Pancreas (tissue), 10 donors: ENCODE measurements around the gene NEGR1. TPM values are rescaled to one million over a fixed set of nuclear protein-coding genes. Genes with fewer than 3 reads are reported as not detected.

ENCODE experiments used
- ATAC-seq, 4 donors: fragments of 200-7000 bp; cut with Tn5 transposase; one replicate each; pipeline versions ENCODE4 v1.8.0 to v1.9.1; 2020; ENCODE audit warnings: mild to moderate bottlenecking in 4 of 4, moderate library complexity in 4 of 4
- DNase-seq, 6 donors: peaks; one replicate each; pipeline ENCODE4 v3.0.0-alpha.2; 2020
- FAIRE-seq: peaks from 2 replicates; lab custom pipeline; 2012; peaks lifted over from hg19 to GRCh38; lab: Jason Lieb, UNC
- H3K27ac ChIP-seq, 4 donors: fragments of 200-600 bp; sonication (generic); 1 replicate in 3 of 4; 2 replicates in 1 of 4; pipeline versions ENCODE4 v1.5.0 to v1.8.0; 2020
- H3K27me3 ChIP-seq, 4 donors: fragments of 200-600 bp; one replicate each; pipeline ENCODE4 v1.8.0; 2021
- H3K36me3 ChIP-seq, 3 donors: fragments of 200-600 bp; sonication (generic) in 1 of 3; one replicate each; pipeline versions ENCODE4 v1.5.0 to v1.8.0; 2020 to 2021
- H3K4me1 ChIP-seq, 3 donors: fragments of 200-600 bp; one replicate each; pipeline ENCODE4 v1.8.0; 2021
- H3K4me3 ChIP-seq, 4 donors: fragments of 200-600 bp; sonication (generic) in 2 of 4; one replicate each; pipeline versions ENCODE4 v1.5.0 to v1.8.0; 2020 to 2021
- H3K9me3 ChIP-seq, 4 donors: fragments of 200-600 bp; one replicate each; pipeline ENCODE4 v1.8.0; 2021
- WGBS, 2 donors: extraction: QIAGEN DNeasy Blood & Tissue Kit; methylation state at CpG; one replicate each; pipeline ENCODE4 v1.1.7; 2013; 5-methylcytosine and 5-hydroxymethylcytosine counted together
- intact Hi-C, 3 donors: fragments of 100-400 bp; cut with DNase I; formaldehyde crosslinking; loops; one replicate each; pipeline versions ENCODE4 v1.11.1 to v1.14.2; 2022
- polyA plus RNA-seq, 2 donors: library from polyadenylated mRNA; stranded (reverse); fragments of 200-250 nt; gene quantifications; one replicate each; pipeline ENCODE4 v1.2.3, GENCODE V29; 2013
- total RNA-seq, 6 donors: library from RNA; stranded (reverse); fragmentation: NEBNext Ultra II Directional in 4 of 6; extraction: Animal tissue kit (Norgen Biotek cat#: 25700) in 4 of 6; gene quantifications; one replicate each; pipeline versions ENCODE4 v1.2.1 to v1.2.4, GENCODE V29; 2021 to 2023
- TF ChIP-seq, protein P1 (sequence below), 4 donors: fragments of 200-600 bp; sonication (generic) in 3 of 4; IDR thresholded peaks; one replicate each; pipeline versions ENCODE4 v1.5.0 to v1.8.0; 2021; ENCODE audit warnings: antibody characterized with exemption in 4 of 4
- donor health status: healthy with polysubstance abuse.
- donor health status: DM: no; HTN: no; CAD: no; lungs with moderate emphysema.
- donor health status: DM: no; HTN: no; CAD: no.
- donor health status: control.
- donor health status: control.
- donor health status: Bipolar disorder and iron deficiency.
- donor health status: DM: yes; HTN: yes; CAD: no.
- donor health status: DM: no; HTN: no; CAD: no.
- donor health status: DM: no; HTN: no; CAD: no.
- donor health status: DM: yes; HTN: yes; CAD: no.

Gene NEGR1
- total and polyA plus RNA-seq, 8 donors = 1.2 to 9.3 (median 3.4) TPM

DNA sequence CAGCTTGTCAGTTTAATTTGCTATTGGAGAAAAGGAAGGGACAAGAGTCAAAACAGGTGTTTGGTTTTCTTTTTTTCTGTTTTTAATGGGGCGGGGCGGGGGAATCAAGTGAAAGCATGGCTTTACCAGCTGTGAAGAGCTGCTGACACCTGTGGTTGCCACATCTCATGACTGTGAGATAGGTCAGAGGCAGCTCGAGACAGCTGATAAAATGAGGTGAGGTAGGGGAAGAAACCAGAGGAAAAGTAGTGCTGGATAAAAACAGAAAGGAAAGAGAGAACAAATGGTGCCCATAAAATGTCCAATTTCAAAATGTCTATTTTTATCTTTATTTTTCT lies 272.3 kb downstream of the NEGR1 start:
- ATAC-seq = no peak
- TF ChIP-seq, protein P1, sequence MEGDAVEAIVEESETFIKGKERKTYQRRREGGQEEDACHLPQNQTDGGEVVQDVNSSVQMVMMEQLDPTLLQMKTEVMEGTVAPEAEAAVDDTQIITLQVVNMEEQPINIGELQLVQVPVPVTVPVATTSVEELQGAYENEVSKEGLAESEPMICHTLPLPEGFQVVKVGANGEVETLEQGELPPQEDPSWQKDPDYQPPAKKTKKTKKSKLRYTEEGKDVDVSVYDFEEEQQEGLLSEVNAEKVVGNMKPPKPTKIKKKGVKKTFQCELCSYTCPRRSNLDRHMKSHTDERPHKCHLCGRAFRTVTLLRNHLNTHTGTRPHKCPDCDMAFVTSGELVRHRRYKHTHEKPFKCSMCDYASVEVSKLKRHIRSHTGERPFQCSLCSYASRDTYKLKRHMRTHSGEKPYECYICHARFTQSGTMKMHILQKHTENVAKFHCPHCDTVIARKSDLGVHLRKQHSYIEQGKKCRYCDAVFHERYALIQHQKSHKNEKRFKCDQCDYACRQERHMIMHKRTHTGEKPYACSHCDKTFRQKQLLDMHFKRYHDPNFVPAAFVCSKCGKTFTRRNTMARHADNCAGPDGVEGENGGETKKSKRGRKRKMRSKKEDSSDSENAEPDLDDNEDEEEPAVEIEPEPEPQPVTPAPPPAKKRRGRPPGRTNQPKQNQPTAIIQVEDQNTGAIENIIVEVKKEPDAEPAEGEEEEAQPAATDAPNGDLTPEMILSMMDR (IDR thresholded peaks at IDR 0.05) = no peak
- no peak for FAIRE-seq
- intact Hi-C loops = no loop called here
- Histone ChIP-seq H3K9me3 (no peaks in the 10 kb centered on the region), H3K36me3 (no peaks in the 10 kb centered on the region), H3K27me3 (no peaks in the 10 kb centered on the region), H3K4me1 (no peaks in the 10 kb centered on the region), H3K4me3 (no peak overlapping the region), H3K27ac (no peak overlapping the region)
- no peak for DNase-seq
- WGBS, 2 donors = 54 to 63% methylated on average over 3 of the region's 3 CpGs

DNA sequence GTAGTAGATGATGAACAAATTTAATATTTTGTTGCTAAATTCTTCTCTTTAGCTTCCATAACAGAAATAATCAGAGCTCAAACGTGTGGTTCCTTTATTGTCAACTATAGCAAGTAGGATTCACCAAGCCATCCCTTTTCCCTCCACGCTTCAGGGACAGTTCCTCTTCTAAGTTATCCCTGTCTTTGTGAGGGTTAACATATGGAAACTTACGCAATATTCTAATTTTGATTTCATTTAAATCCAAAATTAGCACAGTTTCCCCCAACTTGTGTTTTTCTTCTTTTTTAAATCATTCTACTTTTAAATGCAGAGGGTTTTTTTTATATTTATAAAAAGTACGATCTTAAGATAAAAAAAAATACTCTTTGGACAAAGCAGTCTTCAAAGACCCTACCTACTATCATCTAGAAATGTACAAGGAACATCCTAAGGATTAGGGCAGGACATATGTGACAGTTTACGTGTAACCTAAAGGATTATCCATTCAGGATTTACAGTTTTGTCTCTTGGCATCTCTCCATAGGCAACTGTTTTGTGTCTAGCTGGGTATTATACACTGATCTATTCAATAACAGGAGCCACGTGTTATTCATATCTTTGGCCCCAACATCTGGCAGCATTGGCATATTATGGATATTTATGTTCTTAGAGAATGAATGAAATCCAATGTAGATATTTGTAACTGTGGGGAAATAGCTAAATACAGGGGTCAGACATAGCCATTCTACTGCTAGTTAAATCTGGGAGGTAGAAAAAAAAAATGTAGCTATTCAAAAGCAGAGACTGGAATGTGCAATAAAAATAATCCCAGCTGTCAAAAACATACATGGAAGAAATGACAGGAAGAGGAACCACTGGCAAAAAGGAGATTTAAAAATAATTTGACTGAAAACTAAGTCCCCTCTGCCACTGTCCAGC lies 272.9 kb downstream of the NEGR1 start:
- intact Hi-C loops = no loop called here
- no peak for FAIRE-seq
- WGBS, 2 donors = 67 to 80% methylated on average over 6 of the region's 6 CpGs
- TF ChIP-seq, protein P1 (IDR thresholded peaks at IDR 0.05) = no peak
- no peak for DNase-seq
- H3K9me3 ChIP-seq = no peaks in the 10 kb centered on the region
- no peak overlapping the region for H3K27ac ChIP-seq
- H3K4me3 ChIP-seq = no peak overlapping the region
- no peaks in the 10 kb centered on the region for H3K36me3 ChIP-seq
- H3K27me3 ChIP-seq = no peaks in the 10 kb centered on the region
- no peak for ATAC-seq
- H3K4me1 ChIP-seq = no peaks in the 10 kb centered on the region

DNA sequence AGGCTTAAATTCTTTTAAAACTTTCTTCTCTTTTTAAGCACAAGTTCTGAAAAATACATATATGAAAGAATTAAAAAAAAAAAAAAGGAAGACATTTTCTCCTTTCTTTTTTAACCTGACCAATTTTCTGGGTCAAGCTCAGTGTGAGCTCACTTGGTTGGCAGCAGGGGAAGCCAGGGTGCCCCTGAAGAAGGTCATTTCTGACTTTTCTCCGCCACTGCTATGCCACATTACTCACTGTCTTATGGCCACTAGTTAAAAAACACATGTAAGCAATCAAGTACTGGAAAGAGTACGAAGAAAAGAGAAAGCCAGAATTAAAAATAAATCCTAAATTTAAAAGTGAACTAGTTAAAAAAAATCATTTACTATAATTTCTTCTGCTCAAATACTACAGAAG lies 275.0 kb downstream of the NEGR1 start:
- TF ChIP-seq, protein P1 (IDR thresholded peaks at IDR 0.05) = no peak
- H3K36me3 ChIP-seq = no peaks in the 10 kb centered on the region
- no peaks in the 10 kb centered on the region for H3K9me3 ChIP-seq
- H3K27ac ChIP-seq = no peak overlapping the region
- ATAC-seq (no peak), DNase-seq (no peak), FAIRE-seq (no peak)
- intact Hi-C loops = no loop called here
- H3K4me3 ChIP-seq = no peak overlapping the region
- H3K4me1 ChIP-seq = peaks cover 0 to 7% (median 0%) of the 10 kb centered on the region in 3 donors
- no peaks in the 10 kb centered on the region for H3K27me3 ChIP-seq
- WGBS, 2 donors = 87 to 88% methylated on average over 2 of the region's 2 CpGs

DNA sequence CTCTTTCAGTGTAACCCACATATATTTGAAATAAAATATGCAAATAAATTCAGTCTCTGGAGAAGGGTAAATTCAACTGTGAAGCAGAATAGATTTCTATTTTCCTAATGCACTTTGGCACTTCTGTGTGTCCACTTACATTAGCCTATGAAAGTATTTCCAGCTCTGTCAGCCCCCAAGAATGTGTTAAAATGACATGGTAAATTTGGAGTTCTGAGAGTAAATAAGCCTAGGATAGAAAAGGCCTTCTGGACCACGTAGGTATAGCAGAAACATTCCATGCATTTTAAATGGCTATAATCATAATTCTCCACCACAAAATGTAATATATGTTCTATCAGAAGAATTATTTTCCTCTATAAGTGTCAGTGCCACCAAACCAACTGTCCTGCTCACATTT lies 276.2 kb downstream of the NEGR1 start:
- 53 to 62% methylated on average over 1 of the region's 1 CpG for WGBS, 2 donors
- Histone ChIP-seq H3K36me3 (no peaks in the 10 kb centered on the region), H3K27me3 (no peaks in the 10 kb centered on the region), H3K4me1 (peaks cover 0 to 7% (median 0%) of the 10 kb centered on the region in 3 donors), H3K9me3 (no peaks in the 10 kb centered on the region), H3K4me3 (no peak overlapping the region), H3K27ac (no peak overlapping the region)
- DNase-seq = no peak
- no peak for ATAC-seq
- intact Hi-C loops = no loop called here
- TF ChIP-seq, protein P1 (IDR thresholded peaks at IDR 0.05) = no peak
- no peak for FAIRE-seq

DNA sequence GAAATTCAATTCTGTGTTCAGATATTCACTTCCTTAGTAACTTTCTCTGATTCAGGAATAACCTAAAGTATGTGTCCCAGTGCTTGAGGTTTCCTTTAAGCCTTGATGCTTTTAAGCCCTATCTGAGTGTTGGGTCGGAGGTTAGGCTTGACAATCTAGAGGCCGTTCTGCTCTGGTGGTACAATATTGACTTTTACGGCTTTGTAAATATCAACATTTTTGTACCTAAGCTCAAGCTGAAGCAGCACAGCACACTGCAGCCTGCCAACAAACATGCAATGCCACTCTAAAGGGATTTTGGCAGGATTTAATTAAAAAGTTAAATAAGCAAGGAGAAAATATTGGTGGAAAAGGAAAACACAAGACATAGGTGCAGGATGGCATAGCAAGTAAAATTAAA lies 279.2 kb downstream of the NEGR1 start:
- Histone ChIP-seq H3K36me3 (no peaks in the 10 kb centered on the region), H3K27me3 (no peaks in the 10 kb centered on the region), H3K9me3 (no peaks in the 10 kb centered on the region), H3K27ac (no peak overlapping the region), H3K4me1 (peaks cover 0 to 7% (median 0%) of the 10 kb centered on the region in 3 donors), H3K4me3 (no peak overlapping the region)
- FAIRE-seq = no peak
- 17 to 19% methylated on average over 3 of the region's 3 CpGs for WGBS, 2 donors
- no peak for DNase-seq
- TF ChIP-seq, protein P1 (IDR thresholded peaks at IDR 0.05) = no peak
- peak in 1 of 4 donors; percentile 36 for ATAC-seq
- intact Hi-C loops = no loop called here
